ENCODE results near the gene LRRC8E. TPM values are rescaled to one million over a fixed set of nuclear protein-coding genes. Genes with fewer than 3 reads are reported as not detected.

LRRC8E gene
- total and polyA plus RNA-seq, 10 of the 15 experiments (the other 5 are each of a cell fraction or from before 2014, with no cell fraction given), result 0.04 to 0.32 (median 0.25) TPM; not detected in 7

- ATAC-seq (peak; percentile 21; the same call in 2 of the 3 replicates), FAIRE-seq (no peak), DNase-seq (ENCODE audit: low read depth, low spot score) (no peak)
- in situ Hi-C loops (cut with MboI) (no loop called here), intact Hi-C loops (cut with micrococcal nuclease; ENCODE audit: unreplicated experiment) (no loop called here)
- H4K20me1 ChIP-seq (ENCODE audit: control insufficient read depth, insufficient read depth), result no peaks in the 10 kb centered on the region
- H3K36me3 ChIP-seq (ENCODE audit: control insufficient read depth in 2 of 2, insufficient read depth in 2 of 2, low read length in 1 of 2), result no peaks in the 10 kb centered on the region
- no peaks in the 10 kb centered on the region for H3K9me3 ChIP-seq (replicated peaks; ENCODE audit: control insufficient read depth, insufficient read depth, low read length)
- ChIA-PET POLR2A (no interaction called here), SMC1A (ENCODE audit: uncharacterized antibody, unreplicated experiment) (no interaction called here), RAD21 (ENCODE audit: unreplicated experiment) (no interaction called here), CTCF (no interaction called here)
- H2AFZ ChIP-seq (ENCODE audit: control insufficient read depth, low read depth, low read length), result no peak overlapping the region
- H3K4me3 ChIP-seq, result no peak overlapping the region
- H3K27me3 ChIP-seq (replicated peaks in 1 of 2; ENCODE audit: control insufficient read depth in 2 of 2, insufficient read depth in 2 of 2, low read length in 1 of 2), result no peaks in the 10 kb centered on the region; a peak in 1 of 4 replicates
- WGBS (ENCODE audit: insufficient coverage, insufficient replicate concordance, low lambda C conversion rate, missing lambda C conversion rate), result 43% methylated on average over 18 of the region's 18 CpGs
- no peak overlapping the region for H3K9ac ChIP-seq (ENCODE audit: control insufficient read depth, insufficient read depth, low read length)
- no peaks in the 10 kb centered on the region for H3K4me1 ChIP-seq (ENCODE audit: control insufficient read depth, insufficient read depth, low read length)
- no TSS peak for BruUV-seq (replicated peaks)
- H3K79me2 ChIP-seq (ENCODE audit: control insufficient read depth, insufficient read depth, low read length), result no peaks in the 10 kb centered on the region
- H3K27ac ChIP-seq (ENCODE audit: control insufficient read depth, insufficient read depth), result no peak overlapping the region
- no peak for TF ChIP-seq RAD21 (IDR thresholded peaks at IDR 0.05; ENCODE audit: insufficient read depth, low read depth, low read length)
- TF ChIP-seq, protein P1, sequence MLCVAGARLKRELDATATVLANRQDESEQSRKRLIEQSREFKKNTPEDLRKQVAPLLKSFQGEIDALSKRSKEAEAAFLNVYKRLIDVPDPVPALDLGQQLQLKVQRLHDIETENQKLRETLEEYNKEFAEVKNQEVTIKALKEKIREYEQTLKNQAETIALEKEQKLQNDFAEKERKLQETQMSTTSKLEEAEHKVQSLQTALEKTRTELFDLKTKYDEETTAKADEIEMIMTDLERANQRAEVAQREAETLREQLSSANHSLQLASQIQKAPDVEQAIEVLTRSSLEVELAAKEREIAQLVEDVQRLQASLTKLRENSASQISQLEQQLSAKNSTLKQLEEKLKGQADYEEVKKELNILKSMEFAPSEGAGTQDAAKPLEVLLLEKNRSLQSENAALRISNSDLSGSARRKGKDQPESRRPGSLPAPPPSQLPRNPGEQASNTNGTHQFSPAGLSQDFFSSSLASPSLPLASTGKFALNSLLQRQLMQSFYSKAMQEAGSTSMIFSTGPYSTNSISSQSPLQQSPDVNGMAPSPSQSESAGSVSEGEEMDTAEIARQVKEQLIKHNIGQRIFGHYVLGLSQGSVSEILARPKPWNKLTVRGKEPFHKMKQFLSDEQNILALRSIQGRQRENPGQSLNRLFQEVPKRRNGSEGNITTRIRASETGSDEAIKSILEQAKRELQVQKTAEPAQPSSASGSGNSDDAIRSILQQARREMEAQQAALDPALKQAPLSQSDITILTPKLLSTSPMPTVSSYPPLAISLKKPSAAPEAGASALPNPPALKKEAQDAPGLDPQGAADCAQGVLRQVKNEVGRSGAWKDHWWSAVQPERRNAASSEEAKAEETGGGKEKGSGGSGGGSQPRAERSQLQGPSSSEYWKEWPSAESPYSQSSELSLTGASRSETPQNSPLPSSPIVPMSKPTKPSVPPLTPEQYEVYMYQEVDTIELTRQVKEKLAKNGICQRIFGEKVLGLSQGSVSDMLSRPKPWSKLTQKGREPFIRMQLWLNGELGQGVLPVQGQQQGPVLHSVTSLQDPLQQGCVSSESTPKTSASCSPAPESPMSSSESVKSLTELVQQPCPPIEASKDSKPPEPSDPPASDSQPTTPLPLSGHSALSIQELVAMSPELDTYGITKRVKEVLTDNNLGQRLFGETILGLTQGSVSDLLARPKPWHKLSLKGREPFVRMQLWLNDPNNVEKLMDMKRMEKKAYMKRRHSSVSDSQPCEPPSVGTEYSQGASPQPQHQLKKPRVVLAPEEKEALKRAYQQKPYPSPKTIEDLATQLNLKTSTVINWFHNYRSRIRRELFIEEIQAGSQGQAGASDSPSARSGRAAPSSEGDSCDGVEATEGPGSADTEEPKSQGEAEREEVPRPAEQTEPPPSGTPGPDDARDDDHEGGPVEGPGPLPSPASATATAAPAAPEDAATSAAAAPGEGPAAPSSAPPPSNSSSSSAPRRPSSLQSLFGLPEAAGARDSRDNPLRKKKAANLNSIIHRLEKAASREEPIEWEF (IDR thresholded peaks at IDR 0.05; ENCODE audit: insufficient replicate concordance, low read depth, low read length), result no peak
- no peak for TF ChIP-seq ZNF687 (IDR thresholded peaks at IDR 0.05)
- TF ChIP-seq ZNF384 (IDR thresholded peaks at IDR 0.05; ENCODE audit: borderline replicate concordance, low read depth, low read length), result no peak
- no peak for TF ChIP-seq HCFC1 (IDR thresholded peaks at IDR 0.05; ENCODE audit: low read length)
- no peak for TF ChIP-seq MTA3 (IDR thresholded peaks at IDR 0.05; ENCODE audit: borderline replicate concordance, low read length)
- no peak for TF ChIP-seq RAD51 (IDR thresholded peaks at IDR 0.05)
- no peak for TF ChIP-seq ETV6 (conservative IDR thresholded peaks at IDR 0.05 in 1 of 2, IDR thresholded peaks at IDR 0.05 in 1 of 2; ENCODE audit: borderline replicate concordance in 1 of 2, low read depth in 1 of 2)
- no peak for TF ChIP-seq KAT2A (conservative IDR thresholded peaks at IDR 0.05; ENCODE audit: control insufficient read depth, low read depth, low read length)
- TF ChIP-seq, protein P2, sequence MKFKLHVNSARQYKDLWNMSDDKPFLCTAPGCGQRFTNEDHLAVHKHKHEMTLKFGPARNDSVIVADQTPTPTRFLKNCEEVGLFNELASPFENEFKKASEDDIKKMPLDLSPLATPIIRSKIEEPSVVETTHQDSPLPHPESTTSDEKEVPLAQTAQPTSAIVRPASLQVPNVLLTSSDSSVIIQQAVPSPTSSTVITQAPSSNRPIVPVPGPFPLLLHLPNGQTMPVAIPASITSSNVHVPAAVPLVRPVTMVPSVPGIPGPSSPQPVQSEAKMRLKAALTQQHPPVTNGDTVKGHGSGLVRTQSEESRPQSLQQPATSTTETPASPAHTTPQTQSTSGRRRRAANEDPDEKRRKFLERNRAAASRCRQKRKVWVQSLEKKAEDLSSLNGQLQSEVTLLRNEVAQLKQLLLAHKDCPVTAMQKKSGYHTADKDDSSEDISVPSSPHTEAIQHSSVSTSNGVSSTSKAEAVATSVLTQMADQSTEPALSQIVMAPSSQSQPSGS (IDR thresholded peaks at IDR 0.05; ENCODE audit: low read length), result no peak
- no peak for TF ChIP-seq NFXL1 (IDR thresholded peaks at IDR 0.05; ENCODE audit: borderline replicate concordance)
- no peak overlapping the region for H3K4me2 ChIP-seq (ENCODE audit: control insufficient read depth, insufficient read depth)
Measured at GRCh38 chr19:7894612-7895309, 6.5 kb downstream of the LRRC8E start.
